HG02943 (cell line): ENCODE results near the gene RAB12.
A peak's percentile ranks its signal among the peaks of the same experiment; 100 is the strongest.
"Not testable (repeated sequence)": the region's sequence is repeated elsewhere in the genome, so short reads cannot be mapped to it uniquely, and the experiment has no call there.

Source experiments
- ATAC-seq: cut with Tn5 transposase; IDR thresholded peaks from one replicate; pipeline ENCODE4 v1.9.1; 2021; ENCODE audit warnings: mild to moderate bottlenecking, low read depth, moderate library complexity; ENCODE audit not compliant: unreplicated experiment

Gene RAB12, protein sequence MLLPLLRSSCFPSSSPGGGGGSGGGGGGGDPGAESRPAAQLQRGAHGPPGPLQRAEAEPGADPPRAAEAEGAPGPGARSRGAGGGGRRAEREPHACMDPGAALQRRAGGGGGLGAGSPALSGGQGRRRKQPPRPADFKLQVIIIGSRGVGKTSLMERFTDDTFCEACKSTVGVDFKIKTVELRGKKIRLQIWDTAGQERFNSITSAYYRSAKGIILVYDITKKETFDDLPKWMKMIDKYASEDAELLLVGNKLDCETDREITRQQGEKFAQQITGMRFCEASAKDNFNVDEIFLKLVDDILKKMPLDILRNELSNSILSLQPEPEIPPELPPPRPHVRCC

DNA sequence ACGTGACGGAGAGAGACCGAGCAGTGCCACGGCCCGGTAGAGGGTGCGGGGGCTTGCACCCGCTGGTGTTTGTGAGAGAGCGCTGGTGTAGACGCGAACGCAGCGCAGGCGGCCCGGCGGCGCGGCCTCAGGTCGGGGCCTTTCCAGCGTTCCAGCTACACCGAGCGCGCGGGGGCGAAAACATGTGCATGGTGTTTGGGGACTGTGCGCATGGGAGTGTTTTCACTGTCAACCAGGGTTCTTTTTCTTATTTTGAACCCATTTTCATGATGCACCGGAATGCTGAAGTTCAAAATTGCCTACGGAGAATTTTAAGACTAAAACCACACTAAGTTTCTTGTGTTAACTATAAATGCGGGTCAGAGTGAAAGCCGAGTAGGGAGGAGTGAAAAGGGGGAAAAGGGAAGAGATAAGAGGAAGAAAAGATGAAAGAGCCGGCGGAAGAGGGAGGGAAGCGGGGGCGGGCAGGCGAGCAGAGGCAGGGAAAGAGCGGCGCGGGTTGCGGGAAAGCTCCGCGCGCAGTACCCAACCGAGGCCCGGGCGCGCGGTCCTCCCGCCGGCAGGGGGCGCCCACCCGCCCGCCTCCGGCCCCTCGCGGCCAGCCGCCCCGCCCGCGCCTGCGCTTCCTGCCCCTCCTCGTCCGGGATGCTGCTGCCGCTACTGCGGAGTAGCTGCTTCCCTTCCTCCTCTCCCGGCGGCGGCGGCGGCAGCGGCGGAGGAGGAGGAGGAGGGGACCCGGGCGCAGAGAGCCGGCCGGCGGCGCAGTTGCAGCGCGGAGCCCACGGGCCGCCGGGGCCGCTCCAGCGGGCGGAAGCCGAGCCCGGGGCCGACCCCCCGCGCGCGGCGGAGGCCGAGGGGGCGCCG lies at the start of gene RAB12:
TSS of gene RAB12 (plus strand) at position 643 of the 864 bp plus-strand sequence. CDS start at position 646, 3 bp downstream.
- peak; percentile 53 for ATAC-seq

DNA sequence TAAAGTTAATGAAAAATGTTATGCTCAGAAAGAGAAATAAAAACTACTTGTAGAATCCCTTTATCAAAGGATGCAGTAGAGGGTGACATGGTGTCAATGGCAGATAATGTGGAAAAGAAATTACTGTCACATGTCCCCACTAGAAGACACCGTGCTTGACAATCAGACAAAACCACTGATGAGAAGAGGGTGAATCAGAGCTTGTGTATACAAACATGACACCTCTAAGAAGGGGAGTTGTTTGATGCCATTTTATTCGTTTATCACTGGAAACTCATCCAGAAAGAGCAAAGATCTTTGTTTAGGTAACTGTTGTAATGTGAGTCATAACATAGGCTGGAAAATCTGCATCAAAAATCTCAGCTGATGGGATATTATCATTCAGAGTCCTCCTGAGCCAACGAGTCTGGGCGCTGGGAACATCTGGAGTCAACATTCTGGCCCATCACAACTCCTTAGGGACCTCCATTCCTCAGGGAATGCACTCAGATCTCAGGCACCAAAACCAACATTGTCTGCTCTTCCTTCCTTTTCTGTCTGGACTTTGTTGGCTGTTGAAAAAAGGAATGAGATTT lies 49.5 kb upstream of the RAB12 start:
- ATAC-seq, result no peak

- ATAC-seq, result no peak
Measured at GRCh38 chr18:8561123-8561910, 47.9 kb upstream of the RAB12 start.

GRCh38 chr18:8562070-8562469 lies 47.2 kb upstream of the RAB12 start:
- no peak for ATAC-seq

DNA sequence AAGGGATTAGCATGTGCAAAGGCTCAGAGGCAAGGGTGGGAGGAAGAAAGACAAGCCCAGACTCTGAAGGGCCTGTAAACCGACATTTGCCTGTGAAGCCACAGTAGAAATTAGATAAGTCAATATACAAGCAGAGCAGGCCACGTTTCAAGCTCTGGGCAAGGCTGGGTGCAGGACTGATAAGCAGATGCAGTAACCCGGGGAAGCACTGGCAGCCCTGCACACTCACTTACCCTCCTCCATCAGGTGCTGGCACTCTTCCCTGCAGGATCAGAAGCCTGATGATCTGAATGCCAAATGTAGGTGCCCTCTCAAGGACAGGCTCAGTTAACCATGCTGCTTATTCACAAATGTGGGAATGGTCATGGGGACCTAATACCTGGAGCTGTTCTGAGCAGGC lies 46.3 kb upstream of the RAB12 start:
- no peak for ATAC-seq

GRCh38 chr18:8571399-8571798 lies 37.8 kb upstream of the RAB12 start:
- no peak for ATAC-seq

GRCh38 chr18:8573766-8574165 lies 35.5 kb upstream of the RAB12 start:
- not testable (repeated sequence) for ATAC-seq

- no peak for ATAC-seq
Measured at GRCh38 chr18:8584798-8585197, 24.4 kb upstream of the RAB12 start.

- no peak for ATAC-seq
Measured at GRCh38 chr18:8586941-8587340, 22.3 kb upstream of the RAB12 start.

- ATAC-seq, result no peak
Measured at GRCh38 chr18:8595445-8595844, 13.8 kb upstream of the RAB12 start.

- ATAC-seq, result peak; percentile 73
Measured at GRCh38 chr18:8601277-8602032, 7.8 kb upstream of the RAB12 start.

- peak; percentile 23 for ATAC-seq
Measured at GRCh38 chr18:8602040-8602439, 7.2 kb upstream of the RAB12 start.

DNA sequence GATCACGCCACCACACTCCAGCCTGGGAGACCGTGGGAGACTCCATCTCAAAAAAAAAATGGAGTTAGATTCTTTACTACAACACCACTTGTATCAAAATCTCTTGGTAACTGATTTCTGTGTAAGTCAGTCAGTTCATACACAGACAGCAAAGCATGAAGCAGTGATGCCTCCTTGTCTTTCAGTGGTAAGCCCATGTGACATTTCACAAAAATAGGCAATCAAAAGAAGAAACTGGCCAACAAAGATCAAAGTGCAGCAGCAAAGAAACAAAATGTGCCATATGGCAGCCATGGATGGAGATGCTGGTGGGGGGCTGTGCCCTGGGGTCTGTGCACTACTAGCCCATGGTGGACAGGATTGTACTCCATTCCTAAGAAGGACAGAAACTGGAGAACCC lies 6.7 kb upstream of the RAB12 start:
- ATAC-seq, result no peak

DNA sequence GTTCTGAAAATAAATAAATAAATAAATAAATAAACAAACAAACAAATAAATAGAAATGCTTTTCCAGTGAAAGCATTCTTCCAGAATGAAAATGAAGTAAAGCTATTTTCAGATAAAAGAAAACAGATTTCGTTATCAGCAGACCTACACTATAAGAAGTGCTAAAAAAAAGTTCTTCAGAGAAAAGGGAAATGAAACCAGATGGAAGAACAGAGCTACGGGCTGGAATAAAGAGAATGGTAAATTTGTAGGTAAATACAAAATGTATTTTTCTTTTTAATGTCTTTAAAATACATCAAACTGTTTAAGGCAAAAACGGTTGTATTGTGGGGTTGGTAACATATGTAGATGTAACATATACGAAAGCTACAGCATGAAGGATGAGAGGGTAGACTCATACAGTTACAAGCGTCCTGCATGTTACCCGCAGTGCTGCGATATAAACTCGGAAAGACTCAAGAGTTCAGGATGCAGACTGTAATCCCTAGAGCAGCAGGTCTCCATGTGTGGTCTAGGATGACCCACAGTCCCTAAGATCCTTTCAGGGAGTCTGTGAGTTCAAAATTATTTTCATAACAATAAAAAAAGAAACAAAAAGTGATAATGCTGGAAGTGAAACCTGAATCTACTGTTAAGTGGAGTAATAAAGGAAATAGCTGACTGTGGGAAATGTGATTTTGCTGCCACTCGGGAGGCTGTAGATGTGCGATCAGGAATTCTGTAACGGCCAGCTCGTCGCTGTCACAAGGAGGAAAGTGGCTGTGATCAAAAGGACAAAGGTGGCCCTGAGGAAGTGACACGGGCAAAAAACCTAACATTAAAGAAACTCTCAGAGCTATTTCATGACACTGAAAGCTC lies 5.3 kb upstream of the RAB12 start:
- ATAC-seq, result no peak

DNA sequence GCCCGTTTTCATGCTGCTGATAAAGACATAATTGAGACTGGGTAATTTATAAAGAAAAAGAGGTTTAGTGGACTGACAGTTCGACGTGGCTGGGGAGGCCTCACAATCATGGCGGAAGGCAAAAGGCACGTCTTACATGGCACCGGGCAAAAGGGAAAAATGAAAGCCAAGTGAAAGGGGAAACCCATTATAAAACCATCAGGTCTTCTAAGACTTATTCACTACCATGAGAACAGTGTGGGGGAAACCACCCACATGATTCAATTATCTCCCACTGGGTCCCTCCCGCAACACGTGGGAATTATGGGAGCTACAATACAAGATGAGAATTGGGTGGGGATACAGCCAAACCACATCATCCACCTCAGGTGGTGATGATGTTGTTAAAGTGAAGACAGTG lies 3.3 kb upstream of the RAB12 start:
- ATAC-seq, result no peak

- ATAC-seq, result no peak
Measured at GRCh38 chr18:8607776-8608742, 1.2 kb upstream of the RAB12 start.

DNA sequence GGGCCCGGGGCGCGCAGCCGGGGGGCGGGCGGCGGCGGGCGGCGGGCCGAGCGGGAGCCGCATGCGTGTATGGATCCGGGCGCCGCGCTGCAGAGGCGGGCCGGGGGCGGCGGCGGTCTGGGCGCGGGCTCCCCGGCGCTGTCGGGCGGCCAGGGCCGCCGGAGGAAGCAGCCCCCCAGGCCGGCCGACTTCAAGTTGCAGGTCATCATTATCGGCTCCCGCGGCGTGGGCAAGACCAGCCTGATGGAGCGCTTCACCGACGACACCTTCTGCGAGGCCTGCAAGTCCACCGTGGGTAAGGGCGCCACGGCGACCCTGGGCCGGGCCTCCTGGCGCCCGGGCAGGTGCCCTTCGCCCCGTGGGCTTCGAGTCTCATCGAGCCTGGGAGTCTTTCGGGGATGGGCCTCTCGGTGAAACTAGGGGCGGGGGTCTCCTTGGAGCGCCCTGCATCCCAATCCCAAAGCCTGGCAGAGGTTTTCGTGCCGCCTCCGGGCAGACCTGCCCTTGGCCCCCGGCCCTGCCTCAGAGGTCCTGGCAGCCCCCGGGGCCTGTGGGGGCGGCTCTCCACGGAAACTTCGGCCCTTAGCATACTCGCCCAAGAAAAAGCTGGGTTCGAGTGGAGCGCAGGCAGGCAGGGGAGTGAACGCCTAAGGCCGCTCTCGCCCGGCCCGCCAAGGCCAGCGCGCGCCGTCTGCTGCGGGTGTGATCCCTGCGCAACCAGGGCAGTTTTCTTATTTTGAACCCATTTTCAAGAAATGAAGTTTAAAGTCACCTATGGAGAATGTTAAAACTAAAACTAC lies 622 bp downstream of the RAB12 start:
- peak; percentile 12 for ATAC-seq
